Measurements from ENCODE around the gene ZSWIM6. TPM values are rescaled to one million over a fixed set of nuclear protein-coding genes. Genes with fewer than 3 reads are reported as not detected.
A peak's percentile ranks its signal among the peaks of the same experiment; 100 is the strongest.

ZSWIM6 gene
- total RNA-seq, 1 donor: 6.9 TPM

DNA sequence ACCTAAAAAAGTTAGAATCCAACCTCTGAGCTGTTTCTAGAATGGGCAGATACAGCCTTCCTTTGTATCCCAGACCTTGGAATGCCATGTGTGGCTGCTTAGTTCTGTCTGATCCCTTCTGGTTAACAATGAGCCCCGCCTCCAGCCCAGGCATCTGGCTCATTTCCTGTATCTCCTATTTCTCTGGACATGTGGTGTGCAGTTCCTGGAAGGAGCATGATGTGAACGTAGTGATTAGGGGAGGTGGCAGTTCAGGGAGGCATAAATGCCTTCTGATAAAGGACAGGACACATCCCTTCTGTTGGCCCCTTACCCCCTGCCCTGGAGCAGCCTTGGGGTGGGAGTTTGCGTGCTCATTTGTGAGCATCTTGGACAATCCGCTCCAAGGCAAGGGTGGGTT lies 243.0 kb downstream of the ZSWIM6 start:
- TF ChIP-seq, protein P1, sequence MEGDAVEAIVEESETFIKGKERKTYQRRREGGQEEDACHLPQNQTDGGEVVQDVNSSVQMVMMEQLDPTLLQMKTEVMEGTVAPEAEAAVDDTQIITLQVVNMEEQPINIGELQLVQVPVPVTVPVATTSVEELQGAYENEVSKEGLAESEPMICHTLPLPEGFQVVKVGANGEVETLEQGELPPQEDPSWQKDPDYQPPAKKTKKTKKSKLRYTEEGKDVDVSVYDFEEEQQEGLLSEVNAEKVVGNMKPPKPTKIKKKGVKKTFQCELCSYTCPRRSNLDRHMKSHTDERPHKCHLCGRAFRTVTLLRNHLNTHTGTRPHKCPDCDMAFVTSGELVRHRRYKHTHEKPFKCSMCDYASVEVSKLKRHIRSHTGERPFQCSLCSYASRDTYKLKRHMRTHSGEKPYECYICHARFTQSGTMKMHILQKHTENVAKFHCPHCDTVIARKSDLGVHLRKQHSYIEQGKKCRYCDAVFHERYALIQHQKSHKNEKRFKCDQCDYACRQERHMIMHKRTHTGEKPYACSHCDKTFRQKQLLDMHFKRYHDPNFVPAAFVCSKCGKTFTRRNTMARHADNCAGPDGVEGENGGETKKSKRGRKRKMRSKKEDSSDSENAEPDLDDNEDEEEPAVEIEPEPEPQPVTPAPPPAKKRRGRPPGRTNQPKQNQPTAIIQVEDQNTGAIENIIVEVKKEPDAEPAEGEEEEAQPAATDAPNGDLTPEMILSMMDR (IDR thresholded peaks at IDR 0.05; ENCODE audit: insufficient read depth, low read length): no peak
- DNase-seq (ENCODE audit: low read depth): peak; percentile 76
- H3K4me3 ChIP-seq (ENCODE audit: low read depth, low read length): no peak overlapping the region

- no peak for DNase-seq (ENCODE audit: low read depth)
- TF ChIP-seq, protein P1 (IDR thresholded peaks at IDR 0.05; ENCODE audit: insufficient read depth, low read length): no peak
- no peak overlapping the region for H3K4me3 ChIP-seq (ENCODE audit: low read depth, low read length)
Measured at GRCh38 chr5:61575581-61575980, 243.5 kb downstream of the ZSWIM6 start.

DNA sequence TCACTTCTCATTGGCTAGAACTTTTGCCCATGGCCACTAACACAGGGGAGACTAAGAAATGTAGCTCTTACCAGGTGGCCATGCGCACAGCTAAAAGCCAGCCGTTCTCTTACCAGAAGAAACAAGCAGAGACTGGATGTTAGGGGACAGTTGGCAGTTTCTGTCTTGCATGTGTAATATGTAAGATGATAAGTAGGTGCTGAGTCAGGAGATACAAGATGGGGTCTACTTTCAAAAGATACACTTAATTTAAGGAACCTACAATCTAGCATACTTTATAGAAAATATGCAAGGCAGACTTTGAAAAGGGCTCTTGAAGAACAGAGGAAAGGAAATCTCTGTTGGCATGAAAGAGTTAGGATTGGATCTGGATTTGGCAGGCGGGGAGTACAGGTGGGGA lies 244.5 kb downstream of the ZSWIM6 start:
- TF ChIP-seq, protein P1 (IDR thresholded peaks at IDR 0.05; ENCODE audit: insufficient read depth, low read length): no peak
- DNase-seq (ENCODE audit: low read depth): no peak
- H3K4me3 ChIP-seq (ENCODE audit: low read depth, low read length): no peak overlapping the region

- TF ChIP-seq, protein P1 (IDR thresholded peaks at IDR 0.05; ENCODE audit: insufficient read depth, low read length): no peak
- H3K4me3 ChIP-seq (ENCODE audit: low read depth, low read length): no peak overlapping the region
- DNase-seq (ENCODE audit: low read depth): no peak
Measured at GRCh38 chr5:61578858-61579503, 246.9 kb downstream of the ZSWIM6 start.

DNA sequence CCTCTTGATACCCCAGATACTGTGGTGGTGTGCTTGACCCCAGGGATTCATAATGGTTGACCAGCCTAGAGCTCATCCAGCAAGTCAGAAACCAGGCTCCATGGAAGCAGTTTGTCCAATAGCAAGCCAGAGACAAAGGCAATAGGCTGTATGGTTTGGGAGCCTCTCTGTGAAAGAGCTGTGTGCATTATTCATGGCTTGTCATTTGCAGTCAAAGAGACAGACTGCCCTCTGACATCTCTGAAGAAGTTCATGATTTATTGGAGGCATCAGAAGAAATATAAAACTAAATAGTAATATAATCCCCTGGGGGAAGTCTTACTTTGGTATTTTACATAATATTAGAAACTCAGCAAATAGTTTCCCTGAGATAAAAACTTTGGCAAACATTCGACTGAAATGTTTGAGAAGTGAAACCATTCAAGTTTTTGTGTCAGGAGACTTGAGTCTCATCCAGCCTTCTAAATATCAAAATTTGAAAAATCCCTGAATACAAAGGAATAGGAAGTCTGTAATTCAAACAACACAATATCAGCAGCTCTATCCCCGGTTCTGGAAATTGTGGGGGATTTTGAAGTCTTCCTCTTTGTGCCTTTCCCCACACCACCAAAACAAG lies 250.3 kb downstream of the ZSWIM6 start:
- TF ChIP-seq, protein P1 (IDR thresholded peaks at IDR 0.05; ENCODE audit: insufficient read depth, low read length): no peak
- H3K4me3 ChIP-seq (ENCODE audit: low read depth, low read length): no peak overlapping the region
- DNase-seq (ENCODE audit: low read depth): peak; percentile 69

DNA sequence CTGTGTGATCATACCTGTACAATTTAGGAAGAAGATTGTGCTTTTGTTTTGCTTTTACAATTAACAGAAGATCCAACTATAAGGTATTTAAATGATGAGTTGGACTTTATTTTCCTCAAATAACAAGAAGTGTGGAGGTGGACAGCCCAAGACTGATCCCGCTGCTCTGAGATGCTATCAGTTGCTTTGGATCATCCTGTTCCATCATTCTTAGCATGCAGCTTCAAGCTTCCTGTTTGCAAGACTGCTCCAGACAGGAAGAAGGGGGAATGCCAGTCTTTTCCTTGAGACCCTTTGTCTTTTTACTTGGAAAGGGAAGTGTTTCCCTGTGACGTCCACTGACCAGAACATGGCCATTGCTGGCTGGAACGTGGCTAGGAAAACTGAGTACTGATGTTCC lies 250.8 kb downstream of the ZSWIM6 start:
- no peak for DNase-seq (ENCODE audit: low read depth)
- TF ChIP-seq, protein P1 (IDR thresholded peaks at IDR 0.05; ENCODE audit: insufficient read depth, low read length): no peak
- no peak overlapping the region for H3K4me3 ChIP-seq (ENCODE audit: low read depth, low read length)
